Retinal pigment epithelial cell (primary cell): ENCODE results near the gene FTL.
"Not testable (repeated sequence)": the region's sequence is repeated elsewhere in the genome, so short reads cannot be mapped to it uniquely, and the experiment has no call there.

ENCODE experiments used
- DNase-seq: peaks from one replicate; pipeline ENCODE4 v3.0.0-alpha.2; 2010; ENCODE audit warnings: low read depth
- H3K4me3 ChIP-seq: 2 replicates; pipeline ENCODE4 v1.5.1; 2011; ENCODE audit warnings: mild to moderate bottlenecking, low read length, control low read depth, moderate library complexity
- TF ChIP-seq, protein P1 (sequence below): conservative IDR thresholded peaks from 2 replicates; pipeline ENCODE4 v1.5.1; 2011; ENCODE audit warnings: low read depth, low read length, control low read depth, inconsistent platforms

FTL gene

DNA sequence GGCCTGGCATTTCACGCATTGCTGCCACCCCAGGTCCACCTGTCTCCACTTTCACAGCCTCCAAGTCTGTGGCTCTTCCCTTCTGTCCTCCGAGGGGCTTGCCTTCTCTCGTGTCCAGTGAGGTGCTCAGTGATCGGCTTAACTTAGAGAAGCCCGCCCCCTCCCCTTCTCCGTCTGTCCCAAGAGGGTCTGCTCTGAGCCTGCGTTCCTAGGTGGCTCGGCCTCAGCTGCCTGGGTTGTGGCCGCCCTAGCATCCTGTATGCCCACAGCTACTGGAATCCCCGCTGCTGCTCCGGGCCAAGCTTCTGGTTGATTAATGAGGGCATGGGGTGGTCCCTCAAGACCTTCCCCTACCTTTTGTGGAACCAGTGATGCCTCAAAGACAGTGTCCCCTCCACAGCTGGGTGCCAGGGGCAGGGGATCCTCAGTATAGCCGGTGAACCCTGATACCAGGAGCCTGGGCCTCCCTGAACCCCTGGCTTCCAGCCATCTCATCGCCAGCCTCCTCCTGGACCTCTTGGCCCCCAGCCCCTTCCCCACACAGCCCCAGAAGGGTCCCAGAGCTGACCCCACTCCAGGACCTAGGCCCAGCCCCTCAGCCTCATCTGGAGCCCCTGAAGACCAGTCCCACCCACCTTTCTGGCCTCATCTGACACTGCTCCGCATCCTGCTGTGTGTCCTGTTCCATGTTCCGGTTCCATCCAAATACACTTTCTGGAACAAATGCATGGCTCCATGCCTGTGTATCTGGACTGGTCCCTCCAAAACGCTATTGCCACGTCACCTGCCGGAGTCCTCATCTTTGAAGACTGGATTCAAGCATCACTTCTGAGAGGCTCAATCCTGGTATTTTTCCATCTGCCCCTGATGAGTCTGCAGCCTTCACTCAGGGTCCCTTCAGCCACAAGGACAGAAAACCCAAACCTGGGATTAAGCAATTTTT is 42.3 kb upstream of the FTL start:
- DNase-seq, result no peak
- TF ChIP-seq, protein P1, sequence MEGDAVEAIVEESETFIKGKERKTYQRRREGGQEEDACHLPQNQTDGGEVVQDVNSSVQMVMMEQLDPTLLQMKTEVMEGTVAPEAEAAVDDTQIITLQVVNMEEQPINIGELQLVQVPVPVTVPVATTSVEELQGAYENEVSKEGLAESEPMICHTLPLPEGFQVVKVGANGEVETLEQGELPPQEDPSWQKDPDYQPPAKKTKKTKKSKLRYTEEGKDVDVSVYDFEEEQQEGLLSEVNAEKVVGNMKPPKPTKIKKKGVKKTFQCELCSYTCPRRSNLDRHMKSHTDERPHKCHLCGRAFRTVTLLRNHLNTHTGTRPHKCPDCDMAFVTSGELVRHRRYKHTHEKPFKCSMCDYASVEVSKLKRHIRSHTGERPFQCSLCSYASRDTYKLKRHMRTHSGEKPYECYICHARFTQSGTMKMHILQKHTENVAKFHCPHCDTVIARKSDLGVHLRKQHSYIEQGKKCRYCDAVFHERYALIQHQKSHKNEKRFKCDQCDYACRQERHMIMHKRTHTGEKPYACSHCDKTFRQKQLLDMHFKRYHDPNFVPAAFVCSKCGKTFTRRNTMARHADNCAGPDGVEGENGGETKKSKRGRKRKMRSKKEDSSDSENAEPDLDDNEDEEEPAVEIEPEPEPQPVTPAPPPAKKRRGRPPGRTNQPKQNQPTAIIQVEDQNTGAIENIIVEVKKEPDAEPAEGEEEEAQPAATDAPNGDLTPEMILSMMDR, result no peak
- no peak overlapping the region for H3K4me3 ChIP-seq

DNA sequence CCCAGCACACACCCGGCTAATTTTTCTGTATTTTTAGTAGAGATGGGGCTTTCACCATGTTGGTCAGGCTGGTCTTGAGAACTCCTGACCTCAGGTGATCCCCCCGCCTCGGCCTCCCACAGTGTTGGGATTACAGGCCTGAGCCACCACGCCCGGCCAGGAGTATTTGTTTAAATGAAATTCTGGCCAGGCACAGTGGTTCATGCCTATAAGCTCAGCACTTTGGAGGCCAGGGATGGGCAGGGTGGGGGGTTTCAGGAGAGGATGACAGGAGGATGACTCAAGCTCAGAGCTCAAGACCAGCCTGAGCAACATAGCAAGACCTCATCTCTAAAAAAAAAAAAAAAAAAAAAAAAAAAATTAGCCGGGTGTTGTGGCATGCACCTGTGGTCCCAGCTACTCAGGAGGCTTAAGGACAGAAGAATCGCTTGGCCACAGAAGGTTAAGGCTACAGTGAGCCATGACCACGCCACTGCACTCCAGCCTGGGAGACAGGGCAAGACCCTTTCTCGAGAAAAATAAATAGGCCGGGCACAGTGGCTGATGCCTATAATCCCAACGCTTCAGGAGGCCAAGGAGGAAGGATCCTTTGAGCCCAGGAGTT is 39.8 kb upstream of the FTL start:
- TF ChIP-seq, protein P1, result no peak
- no peak for DNase-seq

DNA sequence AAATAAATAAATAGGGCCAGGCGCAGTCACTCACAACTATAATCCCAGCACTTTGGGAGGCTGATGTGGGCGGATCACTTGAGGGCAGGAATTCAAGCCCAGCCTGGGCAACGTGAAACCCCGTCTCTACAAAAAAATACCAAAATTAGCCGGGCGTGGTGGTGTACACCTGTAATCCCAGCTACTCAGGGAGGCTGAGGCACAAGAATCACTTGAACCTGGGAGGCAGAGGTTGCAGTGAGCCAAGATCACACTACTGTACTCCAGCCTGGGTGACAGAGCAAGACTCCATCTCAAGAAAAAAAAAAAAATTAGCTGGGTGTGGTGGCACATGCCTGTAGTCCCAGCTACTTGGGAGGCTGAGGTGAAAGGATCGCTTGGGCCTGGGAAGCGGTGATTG is 39.2 kb upstream of the FTL start:
- DNase-seq, H3K4me3 ChIP-seq: not testable (repeated sequence)

More for the DNA sequence above, 39.8 kb upstream of the FTL start:
- no peak overlapping the region for H3K4me3 ChIP-seq

DNA sequence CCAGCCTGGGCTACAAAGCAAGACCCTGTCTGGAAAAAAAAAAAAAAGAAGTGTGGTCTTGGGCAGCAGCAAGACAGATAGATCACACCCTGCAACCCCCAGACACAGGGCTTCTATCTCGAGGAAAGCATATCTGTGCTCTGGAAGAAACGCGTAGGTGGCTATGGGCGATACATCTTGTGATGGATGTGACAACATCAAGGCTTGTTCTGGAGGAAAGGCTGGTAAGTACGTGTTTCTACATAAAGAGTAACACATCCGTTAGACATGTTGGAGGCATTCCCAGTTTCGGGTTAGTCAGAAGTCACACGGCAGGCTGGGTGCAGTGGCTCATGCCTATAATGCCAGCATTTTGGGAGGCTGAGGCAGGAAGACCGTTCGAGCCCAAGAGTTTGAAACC is 38.2 kb upstream of the FTL start:
- no peak overlapping the region for H3K4me3 ChIP-seq
- TF ChIP-seq, protein P1, result no peak
- peak; percentile 94 for DNase-seq

DNA sequence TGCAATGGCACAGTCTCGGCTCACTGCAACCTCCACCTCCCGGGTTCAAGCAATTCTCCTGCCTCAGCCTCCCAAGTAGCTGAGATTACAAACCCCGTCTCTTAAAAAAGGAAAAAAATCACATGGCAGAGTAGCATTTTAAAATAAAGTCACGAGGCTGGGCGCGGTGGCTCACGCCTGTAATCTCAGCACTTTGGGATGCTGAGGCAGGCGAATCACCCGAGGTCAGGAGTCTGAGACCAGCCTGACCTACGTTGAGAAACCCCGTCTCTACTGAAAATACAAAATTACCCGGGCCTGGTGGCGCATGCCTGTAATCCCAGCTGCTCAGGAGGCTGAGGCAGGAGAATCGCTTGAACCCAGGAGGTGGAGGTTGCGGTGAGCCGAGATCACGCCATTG is 37.4 kb upstream of the FTL start:
- DNase-seq, H3K4me3 ChIP-seq: not testable (repeated sequence)

DNA sequence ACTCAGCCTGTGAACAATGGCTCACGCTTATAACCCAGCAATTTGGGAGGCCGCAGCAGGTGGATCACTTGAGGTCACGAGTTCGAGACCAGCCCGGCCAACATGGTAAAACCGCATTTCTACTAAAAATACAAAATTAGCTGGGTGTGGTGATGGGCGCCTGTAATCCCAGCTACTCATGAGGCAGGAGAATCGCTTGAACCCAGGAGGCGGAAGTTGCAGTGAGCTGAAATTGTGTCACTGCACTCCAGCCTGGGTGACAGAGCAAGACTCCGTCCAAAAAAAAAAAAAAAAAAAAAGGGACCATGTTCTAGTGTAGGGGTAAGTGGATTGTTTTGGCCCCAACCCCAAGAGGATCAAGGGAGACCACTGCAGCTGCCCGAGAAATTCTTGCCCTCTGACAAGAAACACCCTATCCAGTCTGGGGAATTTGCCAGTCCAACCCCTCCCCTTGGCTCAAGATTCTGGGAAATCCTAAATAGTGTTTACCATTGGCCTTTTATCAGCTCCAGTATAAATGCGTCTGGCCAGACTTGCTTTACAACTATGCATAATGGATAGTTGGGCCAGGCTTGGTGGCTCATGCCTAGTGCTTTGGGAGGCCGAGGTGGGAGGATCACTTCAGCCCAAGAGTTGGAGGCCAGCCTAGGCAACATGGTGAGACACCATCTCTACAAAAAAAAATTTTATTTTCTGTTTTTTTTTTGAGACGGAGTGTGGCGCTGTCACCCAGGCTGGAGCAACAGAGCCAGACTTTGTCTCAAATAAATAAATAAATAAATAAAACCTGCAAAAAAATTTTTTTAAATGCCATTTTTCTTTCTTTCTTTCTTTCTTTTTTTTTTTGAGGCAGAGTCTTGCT is 36.7 kb upstream of the FTL start:
- no peak for DNase-seq
- H3K4me3 ChIP-seq, result no peak overlapping the region
- TF ChIP-seq, protein P1, result no peak

DNA sequence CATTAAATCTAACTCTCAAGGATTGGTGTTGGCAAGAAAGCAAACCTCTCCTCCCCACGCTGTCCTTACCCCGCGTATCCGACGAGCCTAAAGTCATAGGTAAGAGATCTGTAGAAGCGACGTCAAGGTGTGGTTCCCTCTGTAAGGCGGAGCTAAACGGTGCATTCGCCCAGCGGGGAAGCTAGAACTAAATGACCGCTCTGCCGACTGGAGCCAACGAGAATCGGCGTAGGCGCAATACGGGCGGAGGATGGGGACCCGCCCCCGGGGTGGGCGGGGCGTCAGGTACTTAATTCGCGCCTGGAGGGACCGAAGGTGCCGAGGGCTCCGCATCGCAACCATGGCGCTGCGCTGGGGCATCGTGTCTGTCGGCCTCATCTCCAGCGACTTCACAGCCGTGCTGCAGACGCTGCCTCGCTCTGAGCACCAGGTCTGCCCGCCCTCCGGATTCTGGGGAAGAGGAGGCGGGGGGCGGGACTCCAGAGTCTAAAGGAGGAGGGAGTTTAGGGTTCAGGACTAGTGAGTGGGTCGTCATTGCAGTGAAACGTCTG is 31.7 kb upstream of the FTL start, which contains the start of gene DHDH:
Gene DHDH, plus strand, starts transcription at position 318 of the 551 bp plus-strand sequence. Its CDS starts 23 bp downstream, at position 341.
- TF ChIP-seq, protein P1, result no peak
- H3K4me3 ChIP-seq, result peak within 1 kb of the TSS; percentile 53
- peak; percentile 39 for DNase-seq
